OCI-LY1 (cell line): ENCODE data around the gene SNPH.

ENCODE experiments used
- H2AFZ ChIP-seq: fragments of 200-600 bp; sonication (generic), shearing (Covaris generic); 2 replicates; pipeline ENCODE4 v1.6.0; 2014; ENCODE audit warnings: antibody characterized with exemption, mild to moderate bottlenecking, low read length
- H3F3A ChIP-seq: fragments of 200-600 bp; sonication (generic), shearing (Covaris generic); 2 replicates; pipeline ENCODE4 v1.6.0; 2014; ENCODE audit warnings: mild to moderate bottlenecking, antibody characterized with exemption, low read length, moderate library complexity; ENCODE audit not compliant: insufficient read depth
- H3K27ac ChIP-seq: fragments of 200-600 bp; sonication (generic); 2 replicates; pipeline ENCODE4 v1.5.1; 2014; ENCODE audit warnings: low read length, mixed run types, mild to moderate bottlenecking, low read depth; ENCODE audit not compliant: poor library complexity, severe bottlenecking
- H3K27me3 ChIP-seq: fragments of 200-600 bp; sonication (generic); 2 replicates; pipeline ENCODE4 v1.6.0; 2014; ENCODE audit warnings: antibody characterized with exemption, mild to moderate bottlenecking, low read length, moderate library complexity; ENCODE audit not compliant: insufficient read depth
- H3K36me3 ChIP-seq: fragments of 200-600 bp; sonication (generic); 2 replicates; pipeline ENCODE4 v1.6.1; 2014; ENCODE audit warnings: mild to moderate bottlenecking, antibody characterized with exemption, low read length, moderate library complexity, mixed read lengths; ENCODE audit not compliant: insufficient read depth
- H3K4me1 ChIP-seq: fragments of 200-600 bp; sonication (generic); 2 replicates; pipeline ENCODE4 v1.5.1; 2014; ENCODE audit warnings: mild to moderate bottlenecking, low read length, moderate library complexity; ENCODE audit not compliant: insufficient read depth, severe bottlenecking
- H3K4me2 ChIP-seq: fragments of 200-600 bp; sonication (generic), shearing (Covaris generic); 2 replicates; pipeline ENCODE4 v1.6.1; 2014; ENCODE audit warnings: low read length
- H3K4me3 ChIP-seq: fragments of 200-600 bp; sonication (generic); 2 replicates; pipeline ENCODE4 v1.5.1; 2014; ENCODE audit warnings: low read length, low read depth, mild to moderate bottlenecking, mixed read lengths; ENCODE audit not compliant: poor library complexity, severe bottlenecking
- H3K79me2 ChIP-seq: fragments of 200-600 bp; shearing (Covaris generic); 2 replicates; pipeline ENCODE4 v1.6.1; 2016; ENCODE audit warnings: mixed run types, low read length, mixed read lengths; ENCODE audit not compliant: insufficient read depth
- H3K9ac ChIP-seq: fragments of 200-600 bp; sonication (generic), shearing (Covaris generic); 2 replicates; pipeline ENCODE4 v1.6.1; 2014; ENCODE audit warnings: mild to moderate bottlenecking, low read length, mixed read lengths
- H3K9me2 ChIP-seq: fragments of 200-600 bp; sonication (generic), shearing (Covaris generic); 2 replicates; pipeline ENCODE4 v1.6.1; 2014; ENCODE audit warnings: low read depth, mild to moderate bottlenecking, low read length, mixed read lengths
- H3K9me3 ChIP-seq: fragments of 200-600 bp; shearing (Covaris generic); 2 replicates; pipeline ENCODE4 v1.6.1; 2014; ENCODE audit warnings: low read length, mixed read lengths
- H4K20me1 ChIP-seq: fragments of 200-600 bp; sonication (generic), shearing (Covaris generic); 2 replicates; pipeline ENCODE4 v1.6.0; 2016; ENCODE audit warnings: mild to moderate bottlenecking, low read length; ENCODE audit not compliant: insufficient read depth
- CTCF ChIP-seq: fragments of 200-600 bp; sonication (generic), shearing (Covaris generic); IDR thresholded peaks from 2 replicates; pipeline ENCODE4 v1.5.1; 2017; ENCODE audit warnings: mild to moderate bottlenecking, antibody characterized with exemption, low read length, moderate library complexity, mixed read lengths
- EZH2 ChIP-seq: fragments of 200-600 bp; sonication (generic), shearing (Covaris generic); IDR thresholded peaks from 2 replicates; pipeline ENCODE4 v1.8.0; 2017; ENCODE audit warnings: borderline replicate concordance, mixed run types, mild to moderate bottlenecking, antibody characterized with exemption, low read length, moderate library complexity, mixed read lengths

The SNPH gene

DNA sequence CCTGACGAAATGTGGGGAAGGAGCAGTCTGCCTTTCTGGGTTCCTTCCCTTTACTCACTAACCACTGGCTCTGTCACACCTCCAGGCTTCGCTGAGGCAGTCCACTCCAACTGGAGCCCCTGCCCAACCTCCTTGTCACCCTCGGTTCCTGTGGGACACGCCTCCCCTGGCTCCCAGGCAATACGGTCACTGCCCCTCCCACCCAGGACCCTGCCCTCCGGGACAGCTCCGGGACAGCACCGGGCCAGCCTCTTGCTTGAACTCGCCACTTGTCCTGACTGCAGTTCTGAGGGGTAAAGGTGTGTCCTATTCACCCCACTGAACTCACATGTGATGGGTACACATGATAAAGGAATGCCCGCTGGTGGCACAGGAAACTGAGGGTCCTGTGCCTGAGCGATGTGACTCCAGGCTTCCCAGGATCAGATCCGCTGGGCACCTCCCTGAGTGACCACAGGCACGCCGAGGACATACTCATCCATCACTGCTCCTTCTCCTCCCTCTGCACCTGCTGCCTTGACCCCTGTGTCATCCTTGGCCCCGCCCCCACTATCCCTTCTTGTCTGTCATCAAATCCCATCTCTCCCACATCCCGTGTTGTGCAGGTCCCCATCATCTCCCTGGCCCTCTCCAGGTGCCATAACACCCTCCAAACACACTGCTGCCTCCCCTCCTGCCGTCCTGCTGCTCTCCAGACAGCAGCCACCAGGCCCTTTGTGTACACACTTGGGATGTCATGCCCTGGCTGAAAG lies 55.0 kb downstream of the SNPH start:
- H3F3A ChIP-seq: no peaks in the 10 kb centered on the region
- no peaks in the 10 kb centered on the region for H3K9me3 ChIP-seq
- no peaks in the 10 kb centered on the region for H3K27me3 ChIP-seq
- H3K36me3 ChIP-seq: no peaks in the 10 kb centered on the region
- H3K9ac ChIP-seq: no peak overlapping the region
- no peaks in the 10 kb centered on the region for H4K20me1 ChIP-seq
- no peaks in the 10 kb centered on the region for H3K9me2 ChIP-seq
- peaks cover 13% of the 10 kb centered on the region for H3K4me1 ChIP-seq
- H3K27ac ChIP-seq: no peak overlapping the region
- no peak overlapping the region for H3K4me3 ChIP-seq
- peaks cover 8% of the 10 kb centered on the region for H3K79me2 ChIP-seq
- H3K4me2 ChIP-seq: no peak overlapping the region
- TF ChIP-seq CTCF (no peak), EZH2 (no peak)
- no peak overlapping the region for H2AFZ ChIP-seq

- no peaks in the 10 kb centered on the region for H4K20me1 ChIP-seq
- no peak overlapping the region for H3K9ac ChIP-seq
- no peak for TF ChIP-seq CTCF
- no peak for TF ChIP-seq EZH2
- peaks cover 18% of the 10 kb centered on the region for H3K4me1 ChIP-seq
- no peaks in the 10 kb centered on the region for H3K36me3 ChIP-seq
- no peaks in the 10 kb centered on the region for H3F3A ChIP-seq
- H3K9me2 ChIP-seq: no peaks in the 10 kb centered on the region
- H2AFZ ChIP-seq: no peak overlapping the region
- H3K79me2 ChIP-seq: peaks cover 14% of the 10 kb centered on the region
- H3K4me2 ChIP-seq: no peak overlapping the region
- H3K4me3 ChIP-seq: no peak overlapping the region
- H3K27ac ChIP-seq: no peak overlapping the region
- no peaks in the 10 kb centered on the region for H3K27me3 ChIP-seq
- no peaks in the 10 kb centered on the region for H3K9me3 ChIP-seq
Observed at GRCh38 chr20:1321654-1321939, 55.5 kb downstream of the SNPH start.

DNA sequence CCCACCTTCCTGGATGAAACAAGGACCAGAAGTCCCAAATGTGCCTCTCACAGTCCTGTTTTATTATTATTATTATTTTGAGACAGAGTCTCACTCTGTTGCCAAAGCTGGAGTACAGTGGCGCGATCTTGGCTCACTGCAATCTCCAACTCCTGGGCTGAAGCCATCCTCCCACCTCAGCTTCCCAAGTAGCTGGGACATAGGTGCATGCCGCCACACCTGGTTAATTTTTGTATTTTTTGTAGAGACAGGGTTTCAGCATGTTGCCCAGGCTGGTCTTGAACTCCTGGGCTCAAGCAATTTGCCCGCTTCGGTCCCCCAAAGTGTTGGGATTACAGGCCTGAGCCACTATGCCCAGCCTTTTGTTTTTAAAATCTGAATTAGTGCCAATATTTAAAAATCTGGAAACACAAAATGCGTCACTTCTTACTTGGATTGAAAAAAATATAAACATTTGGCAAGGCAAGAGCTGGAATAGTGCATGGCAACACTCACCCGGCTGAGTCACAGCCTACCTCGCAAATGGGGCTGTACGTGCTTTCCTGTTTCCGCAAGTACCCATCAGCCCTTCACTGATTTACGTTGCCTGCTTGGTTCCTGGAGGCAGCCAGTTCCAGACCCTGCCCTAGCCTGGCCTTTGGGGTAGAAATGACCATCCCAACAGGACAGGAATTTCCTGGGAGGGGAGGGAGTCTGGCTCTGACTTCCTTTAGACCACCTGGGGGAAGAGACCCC lies 56.6 kb downstream of the SNPH start:
- H3K4me3 ChIP-seq: no peak overlapping the region
- H3K9me3 ChIP-seq: no peaks in the 10 kb centered on the region
- no peaks in the 10 kb centered on the region for H4K20me1 ChIP-seq
- no peak overlapping the region for H2AFZ ChIP-seq
- H3F3A ChIP-seq: no peaks in the 10 kb centered on the region
- peaks cover 29% of the 10 kb centered on the region for H3K4me1 ChIP-seq
- H3K79me2 ChIP-seq: peaks cover 21% of the 10 kb centered on the region
- H3K9me2 ChIP-seq: no peaks in the 10 kb centered on the region
- H3K4me2 ChIP-seq: no peak overlapping the region
- no peaks in the 10 kb centered on the region for H3K27me3 ChIP-seq
- no peak overlapping the region for H3K9ac ChIP-seq
- H3K36me3 ChIP-seq: no peaks in the 10 kb centered on the region
- no peak for TF ChIP-seq CTCF
- TF ChIP-seq EZH2: no peak
- no peak overlapping the region for H3K27ac ChIP-seq
